ENCODE results near the gene RNF126.

The RNF126 gene

GRCh38 chr19:648904-649801 lies 13.9 kb downstream of the RNF126 start:
- TF ChIP-seq, protein P1, sequence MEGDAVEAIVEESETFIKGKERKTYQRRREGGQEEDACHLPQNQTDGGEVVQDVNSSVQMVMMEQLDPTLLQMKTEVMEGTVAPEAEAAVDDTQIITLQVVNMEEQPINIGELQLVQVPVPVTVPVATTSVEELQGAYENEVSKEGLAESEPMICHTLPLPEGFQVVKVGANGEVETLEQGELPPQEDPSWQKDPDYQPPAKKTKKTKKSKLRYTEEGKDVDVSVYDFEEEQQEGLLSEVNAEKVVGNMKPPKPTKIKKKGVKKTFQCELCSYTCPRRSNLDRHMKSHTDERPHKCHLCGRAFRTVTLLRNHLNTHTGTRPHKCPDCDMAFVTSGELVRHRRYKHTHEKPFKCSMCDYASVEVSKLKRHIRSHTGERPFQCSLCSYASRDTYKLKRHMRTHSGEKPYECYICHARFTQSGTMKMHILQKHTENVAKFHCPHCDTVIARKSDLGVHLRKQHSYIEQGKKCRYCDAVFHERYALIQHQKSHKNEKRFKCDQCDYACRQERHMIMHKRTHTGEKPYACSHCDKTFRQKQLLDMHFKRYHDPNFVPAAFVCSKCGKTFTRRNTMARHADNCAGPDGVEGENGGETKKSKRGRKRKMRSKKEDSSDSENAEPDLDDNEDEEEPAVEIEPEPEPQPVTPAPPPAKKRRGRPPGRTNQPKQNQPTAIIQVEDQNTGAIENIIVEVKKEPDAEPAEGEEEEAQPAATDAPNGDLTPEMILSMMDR (conservative IDR thresholded peaks at IDR 0.05; ENCODE audit: low read depth, low read length) = no peak
- no peaks in the 10 kb centered on the region; the same call in 1 of the 2 replicates for H3K36me3 ChIP-seq (ENCODE audit: insufficient read depth)

GRCh38 chr19:648305-648704 lies 14.7 kb downstream of the RNF126 start:
- Histone ChIP-seq H3K9ac (no peak overlapping the region), H3K4me2 (no peak overlapping the region), H3K4me3 (IDR thresholded peaks at IDR 0.05; ENCODE audit: insufficient read depth, low read depth, low read length) (no peak overlapping the region), H3K79me2 (ENCODE audit: insufficient read depth, low read depth) (peaks cover 19% of the 10 kb centered on the region), H4K20me1 (ENCODE audit: insufficient read depth) (no peaks in the 10 kb centered on the region; the same call in 1 of the 2 replicates), H3K4me1 (ENCODE audit: low read depth, poor library complexity, severe bottlenecking) (no peaks in the 10 kb centered on the region), H3K27me3 (ENCODE audit: insufficient read depth, low read depth) (no peaks in the 10 kb centered on the region), H2AFZ (ENCODE audit: low read depth) (no peak overlapping the region), H3K27ac (no peak overlapping the region), H3K36me3 (ENCODE audit: insufficient read depth) (no peaks in the 10 kb centered on the region; the same call in 1 of the 2 replicates)
- TF ChIP-seq, protein P1 (conservative IDR thresholded peaks at IDR 0.05; ENCODE audit: low read depth, low read length) = no peak

More at GRCh38 chr19:648904-649801, 13.9 kb downstream of the RNF126 start:
- H4K20me1 ChIP-seq (ENCODE audit: insufficient read depth) = peaks cover 3% of the 10 kb centered on the region; the same call in 1 of the 2 replicates
- no peak overlapping the region for H3K27ac ChIP-seq
- H3K9ac ChIP-seq = no peak overlapping the region
- no peak overlapping the region for H3K4me3 ChIP-seq (IDR thresholded peaks at IDR 0.05; ENCODE audit: insufficient read depth, low read depth, low read length)
- H3K4me2 ChIP-seq = no peak overlapping the region
- H3K79me2 ChIP-seq (ENCODE audit: insufficient read depth, low read depth) = peaks cover 27% of the 10 kb centered on the region
- H2AFZ ChIP-seq (ENCODE audit: low read depth) = no peak overlapping the region
- H3K4me1 ChIP-seq (ENCODE audit: low read depth, poor library complexity, severe bottlenecking) = no peaks in the 10 kb centered on the region
- H3K27me3 ChIP-seq (ENCODE audit: insufficient read depth, low read depth) = no peaks in the 10 kb centered on the region

GRCh38 chr19:647566-648284 lies 15.3 kb downstream of the RNF126 start:
- H3K4me3 ChIP-seq (IDR thresholded peaks at IDR 0.05; ENCODE audit: insufficient read depth, low read depth, low read length) = no peak overlapping the region
- no peak overlapping the region for H2AFZ ChIP-seq (ENCODE audit: low read depth)
- no peaks in the 10 kb centered on the region; the same call in 1 of the 2 replicates for H4K20me1 ChIP-seq (ENCODE audit: insufficient read depth)
- no peak overlapping the region for H3K4me2 ChIP-seq
- no peak overlapping the region for H3K27ac ChIP-seq
- TF ChIP-seq, protein P1 (conservative IDR thresholded peaks at IDR 0.05; ENCODE audit: low read depth, low read length) = no peak
- H3K9ac ChIP-seq = no peak overlapping the region
- H3K36me3 ChIP-seq (ENCODE audit: insufficient read depth) = no peaks in the 10 kb centered on the region; the same call in 1 of the 2 replicates
- H3K4me1 ChIP-seq (ENCODE audit: low read depth, poor library complexity, severe bottlenecking) = no peaks in the 10 kb centered on the region
- peaks cover 13% of the 10 kb centered on the region for H3K79me2 ChIP-seq (ENCODE audit: insufficient read depth, low read depth)
- H3K27me3 ChIP-seq (ENCODE audit: insufficient read depth, low read depth) = no peaks in the 10 kb centered on the region

- H3K4me2 ChIP-seq = no peak overlapping the region
- no peak overlapping the region for H3K9ac ChIP-seq
- TF ChIP-seq, protein P1 (conservative IDR thresholded peaks at IDR 0.05; ENCODE audit: low read depth, low read length) = no peak
- H3K79me2 ChIP-seq (ENCODE audit: insufficient read depth, low read depth) = peaks cover 5% of the 10 kb centered on the region; the same call in 1 of the 2 replicates
- H2AFZ ChIP-seq (ENCODE audit: low read depth) = no peak overlapping the region
- H4K20me1 ChIP-seq (ENCODE audit: insufficient read depth) = no peaks in the 10 kb centered on the region
- no peaks in the 10 kb centered on the region for H3K4me1 ChIP-seq (ENCODE audit: low read depth, poor library complexity, severe bottlenecking)
- no peak overlapping the region for H3K4me3 ChIP-seq (IDR thresholded peaks at IDR 0.05; ENCODE audit: insufficient read depth, low read depth, low read length)
- H3K27ac ChIP-seq = no peak overlapping the region
- no peaks in the 10 kb centered on the region for H3K27me3 ChIP-seq (ENCODE audit: insufficient read depth, low read depth)
- no peaks in the 10 kb centered on the region; the same call in 1 of the 2 replicates for H3K36me3 ChIP-seq (ENCODE audit: insufficient read depth)
These were observed 16.0 kb downstream of the RNF126 start for GRCh38 chr19:646779-647565.

All from KMS-11 (cell line).